K562 (cell line): ENCODE measurements around the gene TTBK1. TPM values are rescaled to one million over a fixed set of nuclear protein-coding genes. Genes with fewer than 3 reads are reported as not detected.

Experiments used
- CREB1 ChIP-seq, 2 experiments: sonication (generic) in 1 of 2; formaldehyde crosslinking in 1 of 2; IDR thresholded peaks; 2 replicates each; pipeline versions ENCODE4 v1.6.1 to v1.8.0; 2012 to 2022; ENCODE audit warnings: inconsistent platforms in 1 of 2, mild to moderate bottlenecking in 1 of 2, missing genetic modification reagents in 1 of 2, moderate library complexity in 1 of 2
- KAT8 ChIP-seq: fragments of 450-650 bp; IDR thresholded peaks from 2 replicates; pipeline ENCODE4 v1.6.1; 2016; ENCODE audit warnings: low read depth, mild to moderate bottlenecking
- NELFE ChIP-seq: IDR thresholded peaks from 2 replicates; pipeline ENCODE4 v1.6.1; 2011; ENCODE audit warnings: mild to moderate bottlenecking; ENCODE audit not compliant: insufficient read depth, insufficient read length
- SRSF9 ChIP-seq: fragments of 200-400 bp; formaldehyde crosslinking; IDR thresholded peaks from 2 replicates; pipeline ENCODE4 v1.6.1; 2017; ENCODE audit warnings: low read depth, low read length, borderline replicate concordance
- ZNF699 ChIP-seq: fragments of 250-450 bp; sonication (Bioruptor Pico); IDR thresholded peaks from 2 replicates; pipeline ENCODE4 v1.8.0; 2021; ENCODE audit warnings: mild to moderate bottlenecking, moderate library complexity; ENCODE audit not compliant: insufficient replicate concordance
- ZNF785 ChIP-seq: fragments of 250-450 bp; sonication (Bioruptor Pico); IDR thresholded peaks from 2 replicates; pipeline ENCODE4 v1.4.0; 2020; ENCODE audit warnings: mild to moderate bottlenecking
- polyA plus RNA-seq, 8 experiments: library from polyadenylated mRNA; depleted of rRNA in 4 of 8; stranded (reverse) in 5 of 8; unstranded in 3 of 8; fragments of >200 nt; fragmentation: Nextera tagmentation in 2 of 8; fragmentation: Illumina TruSeq in 1 of 8; extraction: Ambion mirVana in 2 of 8; extraction: Trizol in 1 of 8; gene quantifications; 2 replicates each; pipeline versions ENCODE4 v1.2.1 to v1.2.3, GENCODE V29; 2011 to 2014; ENCODE audit warnings: inconsistent platforms in 1 of 8, missing spikeins in 1 of 8
- total RNA-seq, 7 experiments: library from RNA; depleted of rRNA in 6 of 7; stranded (reverse); fragments of >200 nt in 6 of 7; fragmentation: Illumina TruSeq in 2 of 7; extraction: Trizol in 2 of 7; gene quantifications; 2 replicates each; pipeline versions ENCODE4 v1.2.1 to v1.2.3, GENCODE V29; 2011 to 2021; ENCODE audit warnings: low replicate concordance in 1 of 7
- TF ChIP-seq, protein P1 (sequence below): fragments of 450-650 bp; IDR thresholded peaks from 2 replicates; pipeline ENCODE4 v1.6.1; 2016; ENCODE audit warnings: mild to moderate bottlenecking
- TF ChIP-seq, protein P2 (sequence below): IDR thresholded peaks from 3 replicates; pipeline ENCODE4 v1.6.1; 2011; ENCODE audit warnings: borderline replicate concordance, mild to moderate bottlenecking, moderate library complexity; ENCODE audit not compliant: insufficient read length; ENCODE audit errors: extremely low read depth

The TTBK1 gene
- total and polyA plus RNA-seq, 9 of the 15 experiments (the other 6 are each of a cell fraction or from before 2014, with no cell fraction given): not detected

DNA sequence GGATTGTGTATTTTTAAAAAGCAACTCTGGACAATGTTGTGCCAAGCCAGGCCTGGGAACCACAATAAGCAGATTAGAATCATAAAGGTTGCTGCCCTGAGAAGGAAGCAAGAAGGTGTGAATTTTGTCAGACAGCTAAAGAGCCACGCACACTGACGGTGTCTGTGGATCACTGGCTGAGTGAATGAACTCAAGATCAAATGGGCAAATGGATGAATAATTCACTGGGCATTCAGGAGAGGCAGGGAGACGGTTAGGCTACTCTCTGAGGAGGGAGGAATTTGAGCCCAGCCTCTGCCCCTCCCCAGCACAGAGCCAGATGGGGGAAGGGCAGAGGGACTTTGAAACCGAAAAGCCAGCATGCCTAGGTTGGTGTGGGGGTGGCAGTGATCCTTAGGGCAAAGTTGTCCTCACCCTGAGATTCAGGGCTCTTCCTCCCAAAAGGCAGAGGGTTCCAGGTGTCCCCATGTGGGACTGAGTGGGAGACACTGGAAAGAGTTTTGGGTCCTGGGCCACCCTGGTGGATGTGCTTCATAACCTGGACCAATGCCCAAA is 35.3 kb downstream of the TTBK1 start (continued):
- no peak for TF ChIP-seq CREB1 (IDR thresholded peaks at IDR 0.05)
- TF ChIP-seq CREB1 (CRISPR knock-in tag; IDR thresholded peaks at IDR 0.05): no peak
- TF ChIP-seq, protein P1, sequence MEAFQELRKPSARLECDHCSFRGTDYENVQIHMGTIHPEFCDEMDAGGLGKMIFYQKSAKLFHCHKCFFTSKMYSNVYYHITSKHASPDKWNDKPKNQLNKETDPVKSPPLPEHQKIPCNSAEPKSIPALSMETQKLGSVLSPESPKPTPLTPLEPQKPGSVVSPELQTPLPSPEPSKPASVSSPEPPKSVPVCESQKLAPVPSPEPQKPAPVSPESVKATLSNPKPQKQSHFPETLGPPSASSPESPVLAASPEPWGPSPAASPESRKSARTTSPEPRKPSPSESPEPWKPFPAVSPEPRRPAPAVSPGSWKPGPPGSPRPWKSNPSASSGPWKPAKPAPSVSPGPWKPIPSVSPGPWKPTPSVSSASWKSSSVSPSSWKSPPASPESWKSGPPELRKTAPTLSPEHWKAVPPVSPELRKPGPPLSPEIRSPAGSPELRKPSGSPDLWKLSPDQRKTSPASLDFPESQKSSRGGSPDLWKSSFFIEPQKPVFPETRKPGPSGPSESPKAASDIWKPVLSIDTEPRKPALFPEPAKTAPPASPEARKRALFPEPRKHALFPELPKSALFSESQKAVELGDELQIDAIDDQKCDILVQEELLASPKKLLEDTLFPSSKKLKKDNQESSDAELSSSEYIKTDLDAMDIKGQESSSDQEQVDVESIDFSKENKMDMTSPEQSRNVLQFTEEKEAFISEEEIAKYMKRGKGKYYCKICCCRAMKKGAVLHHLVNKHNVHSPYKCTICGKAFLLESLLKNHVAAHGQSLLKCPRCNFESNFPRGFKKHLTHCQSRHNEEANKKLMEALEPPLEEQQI: no peak
- TF ChIP-seq ZNF785: no peak
- TF ChIP-seq SRSF9: no peak
- TF ChIP-seq, protein P2, sequence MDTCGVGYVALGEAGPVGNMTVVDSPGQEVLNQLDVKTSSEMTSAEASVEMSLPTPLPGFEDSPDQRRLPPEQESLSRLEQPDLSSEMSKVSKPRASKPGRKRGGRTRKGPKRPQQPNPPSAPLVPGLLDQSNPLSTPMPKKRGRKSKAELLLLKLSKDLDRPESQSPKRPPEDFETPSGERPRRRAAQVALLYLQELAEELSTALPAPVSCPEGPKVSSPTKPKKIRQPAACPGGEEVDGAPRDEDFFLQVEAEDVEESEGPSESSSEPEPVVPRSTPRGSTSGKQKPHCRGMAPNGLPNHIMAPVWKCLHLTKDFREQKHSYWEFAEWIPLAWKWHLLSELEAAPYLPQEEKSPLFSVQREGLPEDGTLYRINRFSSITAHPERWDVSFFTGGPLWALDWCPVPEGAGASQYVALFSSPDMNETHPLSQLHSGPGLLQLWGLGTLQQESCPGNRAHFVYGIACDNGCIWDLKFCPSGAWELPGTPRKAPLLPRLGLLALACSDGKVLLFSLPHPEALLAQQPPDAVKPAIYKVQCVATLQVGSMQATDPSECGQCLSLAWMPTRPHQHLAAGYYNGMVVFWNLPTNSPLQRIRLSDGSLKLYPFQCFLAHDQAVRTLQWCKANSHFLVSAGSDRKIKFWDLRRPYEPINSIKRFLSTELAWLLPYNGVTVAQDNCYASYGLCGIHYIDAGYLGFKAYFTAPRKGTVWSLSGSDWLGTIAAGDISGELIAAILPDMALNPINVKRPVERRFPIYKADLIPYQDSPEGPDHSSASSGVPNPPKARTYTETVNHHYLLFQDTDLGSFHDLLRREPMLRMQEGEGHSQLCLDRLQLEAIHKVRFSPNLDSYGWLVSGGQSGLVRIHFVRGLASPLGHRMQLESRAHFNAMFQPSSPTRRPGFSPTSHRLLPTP: no peak
- TF ChIP-seq NELFE: no peak
- TF ChIP-seq KAT8: no peak
- no peak for TF ChIP-seq ZNF699 (CRISPR knock-in tag)
